ENCODE data around the gene TRIM40.
"Not testable (repeated sequence)": the region's sequence is repeated elsewhere in the genome, so short reads cannot be mapped to it uniquely, and the experiment has no call there.

- not testable (repeated sequence) for TF ChIP-seq MXI1 (IDR thresholded peaks at IDR 0.05; ENCODE audit: borderline replicate concordance, low read depth, low read length); POLR2A (IDR thresholded peaks at IDR 0.05; ENCODE audit: insufficient read depth in 1 of 2, low read depth in 2 of 2, low read length in 2 of 2); EZH2 (conservative IDR thresholded peaks at IDR 0.05; ENCODE audit: low read depth, low read length); JUN (CRISPR knock-in tag; IDR thresholded peaks at IDR 0.05); MYC (CRISPR knock-in tag; IDR thresholded peaks at IDR 0.05; ENCODE audit: borderline replicate concordance); PHF20 (CRISPR knock-in tag; IDR thresholded peaks at IDR 0.05); NFIC (IDR thresholded peaks at IDR 0.05; ENCODE audit: low read length); SIN3A (IDR thresholded peaks at IDR 0.05; ENCODE audit: borderline replicate concordance, low read depth, low read length); ZMYM3 (CRISPR knock-in tag; IDR thresholded peaks at IDR 0.05); ZNF460 (CRISPR knock-in tag; IDR thresholded peaks at IDR 0.05; ENCODE audit: borderline replicate concordance); SNAI1 (CRISPR knock-in tag; IDR thresholded peaks at IDR 0.05; ENCODE audit: borderline replicate concordance); BHLHE40 (IDR thresholded peaks at IDR 0.05; ENCODE audit: low read length); DPF2 (CRISPR knock-in tag; IDR thresholded peaks at IDR 0.05; ENCODE audit: borderline replicate concordance, low read depth)
- TF ChIP-seq, protein P1, sequence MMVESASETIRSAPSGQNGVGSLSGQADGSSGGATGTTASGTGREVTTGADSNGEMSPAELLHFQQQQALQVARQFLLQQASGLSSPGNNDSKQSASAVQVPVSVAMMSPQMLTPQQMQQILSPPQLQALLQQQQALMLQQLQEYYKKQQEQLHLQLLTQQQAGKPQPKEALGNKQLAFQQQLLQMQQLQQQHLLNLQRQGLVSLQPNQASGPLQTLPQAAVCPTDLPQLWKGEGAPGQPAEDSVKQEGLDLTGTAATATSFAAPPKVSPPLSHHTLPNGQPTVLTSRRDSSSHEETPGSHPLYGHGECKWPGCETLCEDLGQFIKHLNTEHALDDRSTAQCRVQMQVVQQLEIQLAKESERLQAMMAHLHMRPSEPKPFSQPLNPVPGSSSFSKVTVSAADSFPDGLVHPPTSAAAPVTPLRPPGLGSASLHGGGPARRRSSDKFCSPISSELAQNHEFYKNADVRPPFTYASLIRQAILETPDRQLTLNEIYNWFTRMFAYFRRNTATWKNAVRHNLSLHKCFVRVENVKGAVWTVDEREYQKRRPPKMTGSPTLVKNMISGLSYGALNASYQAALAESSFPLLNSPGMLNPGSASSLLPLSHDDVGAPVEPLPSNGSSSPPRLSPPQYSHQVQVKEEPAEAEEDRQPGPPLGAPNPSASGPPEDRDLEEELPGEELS (CRISPR knock-in tag; IDR thresholded peaks at IDR 0.05) = not testable (repeated sequence)
These were observed 29.3 kb downstream of the TRIM40 start for GRCh38 chr6:30165238-30165637.

Measured in HepG2 (cell line).